H1 (cell line): ENCODE data around the gene ELMO1. TPM values are rescaled to one million over a fixed set of nuclear protein-coding genes. Genes with fewer than 3 reads are reported as not detected.

Experiments used
- CTCF ChIA-PET: fragments of 300-600 bp; sonication (Branson Sonifier 250); formaldehyde crosslinking; loops from one replicate; lab custom pipeline; 2021; ENCODE audit not compliant: partially characterized antibody; lab: Charles Lee
- POLR2A ChIA-PET: fragments of 300-600 bp; sonication (Branson Sonifier 250); formaldehyde crosslinking; loops from one replicate; lab custom pipeline; 2021; ENCODE audit warnings: inconsistent platforms; ENCODE audit not compliant: partially characterized antibody; lab: Charles Lee
- DNase-seq, 2 experiments: peaks; one replicate each; pipeline versions ENCODE4 v3.0.0 to v3.0.0-alpha.2; 2010 to 2022; ENCODE audit warnings: low spot score in 2 of 2, low read depth in 1 of 2, mixed read lengths in 1 of 2
- FAIRE-seq: peaks from 2 replicates; lab custom pipeline; 2011; peaks lifted over from hg19 to GRCh38; lab: Jason Lieb, UNC
- H2AFZ ChIP-seq: 2 replicates; pipeline ENCODE4 v1.8.1; 2012; ENCODE audit warnings: low read length, inconsistent platforms
- H2AK5ac ChIP-seq: 2 replicates; pipeline ENCODE4 v1.6.1; 2013; ENCODE audit warnings: low read depth, low read length
- H2BK120ac ChIP-seq: replicated peaks from 2 replicates; pipeline ENCODE3; 2013; ENCODE audit warnings: low read depth, low read length, inconsistent platforms
- H2BK12ac ChIP-seq: 2 replicates; pipeline ENCODE4 v1.6.1; 2013; ENCODE audit warnings: low read depth, low read length
- H2BK15ac ChIP-seq: 2 replicates; pipeline ENCODE4 v1.6.1; 2013; ENCODE audit warnings: low read length
- H2BK20ac ChIP-seq: 2 replicates; pipeline ENCODE4 v1.6.1; 2013; ENCODE audit warnings: low read length
- H2BK5ac ChIP-seq: 2 replicates; pipeline ENCODE4 v1.6.1; 2013; ENCODE audit warnings: low read depth, low read length
- H3K14ac ChIP-seq: 2 replicates; pipeline ENCODE4 v1.6.1; 2013; ENCODE audit warnings: inconsistent platforms; ENCODE audit not compliant: insufficient read length
- H3K18ac ChIP-seq: 2 replicates; pipeline ENCODE4 v1.6.1; 2013; ENCODE audit warnings: low read length; ENCODE audit errors: extremely low read depth
- H3K23ac ChIP-seq: 2 replicates; pipeline ENCODE4 v1.6.1; 2013; ENCODE audit warnings: inconsistent platforms; ENCODE audit not compliant: insufficient read length
- H3K23me2 ChIP-seq: 2 replicates; pipeline ENCODE4 v1.6.1; 2013; ENCODE audit warnings: low read depth, low read length
- H3K27ac ChIP-seq: 2 replicates; pipeline ENCODE4 v1.6.1; 2011; ENCODE audit warnings: low read depth, low read length, inconsistent platforms
- H3K27me3 ChIP-seq, 4 experiments: replicated peaks in 1 of 4; 1 replicate in 1 of 4; 2 replicates in 3 of 4; pipeline versions ENCODE4 v1.6.1 to v1.8.1; 2011 to 2013; ENCODE audit warnings: low read length in 3 of 4, mild to moderate bottlenecking in 3 of 4, inconsistent platforms in 2 of 4, mixed read lengths in 2 of 4, moderate library complexity in 1 of 4; ENCODE audit not compliant: control insufficient read depth in 3 of 4, insufficient read depth in 3 of 4; ENCODE audit errors: extremely low read depth in 1 of 4
- H3K36me3 ChIP-seq, 4 experiments: 2 replicates each; pipeline versions ENCODE4 v1.6.1 to v1.8.1; 2011 to 2013; ENCODE audit warnings: mild to moderate bottlenecking in 4 of 4, low read length in 3 of 4, moderate library complexity in 2 of 4, control low read depth in 1 of 4, inconsistent platforms in 1 of 4; ENCODE audit not compliant: insufficient read depth in 4 of 4, control insufficient read depth in 2 of 4
- H3K4ac ChIP-seq: replicated peaks from 2 replicates; pipeline ENCODE3; 2013; ENCODE audit warnings: low read length, low read depth, mixed read lengths, inconsistent platforms; ENCODE audit not compliant: insufficient read length
- H3K4me1 ChIP-seq, 4 experiments: replicated peaks in 1 of 4; 1 replicate in 1 of 4; 2 replicates in 3 of 4; pipeline versions ENCODE4 v1.6.1 to v1.8.1; 2011 to 2013; ENCODE audit warnings: low read length in 3 of 4, inconsistent platforms in 2 of 4, mixed read lengths in 1 of 4; ENCODE audit not compliant: insufficient read depth in 4 of 4, control insufficient read depth in 3 of 4
- H3K4me2 ChIP-seq, 2 experiments: 2 replicates each; pipeline versions ENCODE4 v1.6.1 to v1.8.1; 2011 to 2013; ENCODE audit warnings: low read depth in 2 of 2, low read length in 2 of 2, control low read depth in 1 of 2, inconsistent platforms in 1 of 2, mild to moderate bottlenecking in 1 of 2; ENCODE audit not compliant: insufficient read depth in 1 of 2
- H3K4me3 ChIP-seq, 4 experiments: fragments of 200-600, 300-600 bp in 1 of 4; sonication (generic), shearing (Covaris generic), sonication (Bioruptor Twin) in 1 of 4; 2 replicates each; pipeline versions ENCODE4 v1.5.1 to v1.8.1; 2011 to 2016; ENCODE audit warnings: low read length in 4 of 4, low read depth in 3 of 4, control low read depth in 2 of 4, inconsistent platforms in 2 of 4, mild to moderate bottlenecking in 2 of 4, mixed read lengths in 1 of 4, moderate library complexity in 1 of 4; ENCODE audit not compliant: insufficient read depth in 2 of 4; ENCODE audit errors: extremely low read depth in 1 of 4
- H3K56ac ChIP-seq: replicated peaks from 2 replicates; pipeline ENCODE3; 2013; ENCODE audit warnings: low read depth, mild to moderate bottlenecking, mixed read lengths, low read length, inconsistent platforms; ENCODE audit not compliant: insufficient read length
- H3K79me1 ChIP-seq: 2 replicates; pipeline ENCODE4 v1.6.1; 2013; ENCODE audit warnings: low read depth, low read length, control low read depth
- H3K79me2 ChIP-seq, 2 experiments: 2 replicates each; pipeline versions ENCODE4 v1.6.1 to v1.8.1; 2012 to 2013; ENCODE audit warnings: low read length in 2 of 2, mild to moderate bottlenecking in 2 of 2, inconsistent platforms in 1 of 2; ENCODE audit not compliant: insufficient read depth in 2 of 2, control insufficient read depth in 1 of 2
- H3K9ac ChIP-seq, 4 experiments: replicated peaks in 1 of 4; 1 replicate in 1 of 4; 2 replicates in 3 of 4; pipeline versions ENCODE4 v1.6.1 to v1.8.1; 2011 to 2013; ENCODE audit warnings: low read depth in 3 of 4, low read length in 3 of 4, control low read depth in 2 of 4, mild to moderate bottlenecking in 2 of 4, moderate library complexity in 2 of 4, inconsistent platforms in 1 of 4; ENCODE audit errors: extremely low read depth in 1 of 4
- H3K9me3 ChIP-seq, 2 experiments: 2 replicates each; pipeline versions ENCODE4 v1.6.1 to v1.8.1; 2012 to 2013; ENCODE audit warnings: mild to moderate bottlenecking in 2 of 2, moderate library complexity in 2 of 2, control low read depth in 1 of 2, inconsistent platforms in 1 of 2, low read depth in 1 of 2, low read length in 1 of 2, mixed read lengths in 1 of 2; ENCODE audit not compliant: insufficient read depth in 2 of 2
- H4K20me1 ChIP-seq, 2 experiments: replicated peaks in 1 of 2; 2 replicates each; pipeline versions ENCODE3 to v1.8.1; 2011 to 2013; ENCODE audit warnings: inconsistent platforms in 2 of 2, low read length in 2 of 2, mild to moderate bottlenecking in 1 of 2; ENCODE audit not compliant: insufficient read depth in 2 of 2, control insufficient read depth in 1 of 2
- H4K5ac ChIP-seq: 2 replicates; pipeline ENCODE4 v1.6.1; 2013; ENCODE audit warnings: low read length, low read depth, mixed read lengths, inconsistent platforms; ENCODE audit not compliant: insufficient read length
- H4K8ac ChIP-seq: 2 replicates; pipeline ENCODE4 v1.8.0; 2013; ENCODE audit warnings: mild to moderate bottlenecking, moderate library complexity, low read length, inconsistent platforms; ENCODE audit not compliant: insufficient read depth; ENCODE audit errors: extremely low read depth
- H4K91ac ChIP-seq: replicated peaks from 2 replicates; pipeline ENCODE3; 2013; ENCODE audit warnings: low read length, mixed read lengths, inconsistent platforms; ENCODE audit not compliant: insufficient read length
- BACH1 ChIP-seq: IDR thresholded peaks from 2 replicates; pipeline ENCODE4 v1.6.1; 2012; ENCODE audit warnings: low read length, improper control_type of control experiment
- EP300 ChIP-seq, 2 experiments: IDR thresholded peaks; 1 replicate in 1 of 2; 2 replicates in 1 of 2; pipeline ENCODE4 v1.6.1; 2011 to 2012; ENCODE audit warnings: low read depth in 2 of 2, low read length in 2 of 2, mild to moderate bottlenecking in 2 of 2, borderline replicate concordance in 1 of 2, inconsistent platforms in 1 of 2, moderate library complexity in 1 of 2
- RFX5 ChIP-seq: IDR thresholded peaks from 2 replicates; pipeline ENCODE4 v1.6.1; 2011; ENCODE audit warnings: low read depth, low read length, improper control_type of control experiment, borderline replicate concordance
- RNF2 ChIP-seq: fragments of 200-900, 300-1000 bp; sonication (generic); IDR thresholded peaks from 2 replicates; pipeline ENCODE4 v1.7.1; 2016; ENCODE audit warnings: borderline replicate concordance, low read depth, mild to moderate bottlenecking, antibody characterized with exemption, low read length; ENCODE audit not compliant: poor library complexity, severe bottlenecking; ENCODE audit errors: missing control alignments
- SIN3A ChIP-seq, 2 experiments: IDR thresholded peaks in 1 of 2; conservative IDR thresholded peaks in 1 of 2; 2 replicates each; pipeline ENCODE4 v1.6.1; 2011 to 2012; ENCODE audit warnings: low read length in 2 of 2, improper control_type of control experiment in 1 of 2, low read depth in 1 of 2, mild to moderate bottlenecking in 1 of 2
- SIX5 ChIP-seq: IDR thresholded peaks from 2 replicates; pipeline ENCODE4 v1.6.1; 2011; ENCODE audit warnings: mild to moderate bottlenecking, low read depth, low read length
- SUZ12 ChIP-seq: fragments of 200-600 bp; sonication (generic); IDR thresholded peaks from 2 replicates; pipeline ENCODE4 v1.6.1; 2012; ENCODE audit warnings: mild to moderate bottlenecking, inconsistent platforms, low read length, moderate library complexity, mixed read lengths
- TBP ChIP-seq: IDR thresholded peaks from 2 replicates; pipeline ENCODE4 v1.6.1; 2011; ENCODE audit warnings: low read depth, low read length, improper control_type of control experiment
- TEAD4 ChIP-seq: IDR thresholded peaks from 2 replicates; pipeline ENCODE4 v1.6.1; 2012; ENCODE audit warnings: low read depth, low read length, inconsistent platforms, mixed read lengths
- WGBS, 2 experiments: shearing (Covaris generic) in 1 of 2; methylation state at CpG; one replicate each; pipeline versions ENCODE4 v1.1.6 to v1.1.7; 2013 to 2015; ENCODE audit warnings: low lambda C conversion rate in 2 of 2, mixed read lengths in 2 of 2, inconsistent platforms in 1 of 2, low coverage in 1 of 2, missing lambda C conversion rate in 1 of 2; ENCODE audit not compliant: insufficient replicate concordance in 2 of 2, insufficient coverage in 1 of 2, insufficient read length in 1 of 2; ENCODE audit errors: extremely low coverage in 1 of 2, missing lambda C conversion rate in 1 of 2; 5-methylcytosine and 5-hydroxymethylcytosine counted together
- polyA plus RNA-seq, 7 experiments: library from polyadenylated mRNA; depleted of rRNA in 3 of 7; stranded (reverse) in 5 of 7; unstranded in 2 of 7; fragments of >200 nt in 5 of 7; fragments of 200-250 nt in 2 of 7; gene quantifications; 1 replicate in 5 of 7; 2 replicates in 1 of 7; 4 replicates in 1 of 7; pipeline versions ENCODE4 v1.2.1 to v1.2.3, GENCODE V29; 2011 to 2013; ENCODE audit warnings: missing spikeins in 2 of 7, mixed read lengths in 2 of 7
- total RNA-seq: library from RNA; stranded (reverse); fragmentation: NEBNext Ultra II Directional; extraction: Animal tissue kit (Norgen Biotek cat#: 25700); gene quantifications from 2 replicates; pipeline ENCODE4 v1.2.1, GENCODE V29; 2021

ELMO1 gene
- total and polyA plus RNA-seq, 2 of the 8 experiments (the other 6 are each of a cell fraction or from before 2014, with no cell fraction given), result 18.4 to 21.0 TPM

DNA sequence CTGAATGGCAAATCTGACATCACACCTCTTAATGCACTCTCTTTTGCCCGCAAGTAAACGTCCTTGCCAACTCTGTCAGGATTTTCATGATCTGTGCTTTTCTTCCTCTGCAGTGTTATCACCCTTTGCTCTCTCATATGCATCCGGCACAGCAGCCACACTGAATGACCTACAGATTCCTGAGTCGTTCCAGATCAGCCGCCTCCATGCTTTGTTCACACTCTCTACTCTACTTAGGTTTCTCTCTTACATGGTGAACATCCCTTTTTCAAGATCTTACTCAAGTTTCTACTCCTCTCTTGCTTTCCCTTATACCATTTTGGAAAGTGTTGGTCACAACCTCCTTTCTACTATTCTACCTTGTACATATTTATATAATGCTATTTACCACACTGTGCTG lies 596.6 kb downstream of the ELMO1 start:
- H2BK20ac ChIP-seq, result no peak overlapping the region
- H2BK120ac ChIP-seq, result no peak overlapping the region
- H4K20me1 ChIP-seq, result no peaks in the 10 kb centered on the region
- WGBS, 2 experiments, result 82% methylated on average over 5 of the region's 5 CpGs; no CpG with 5 or more reads in 1 of the 2 experiments
- CTCF ChIA-PET, result no interaction called here
- no peak overlapping the region for H3K4me2 ChIP-seq
- no peak overlapping the region for H2AFZ ChIP-seq
- no peaks in the 10 kb centered on the region; a peak in 2 of 4 replicates for H3K9me3 ChIP-seq
- H4K5ac ChIP-seq, result no peak overlapping the region
- no peak overlapping the region for H4K8ac ChIP-seq
- H3K14ac ChIP-seq, result no peak overlapping the region
- H3K4ac ChIP-seq, result no peak overlapping the region
- H3K56ac ChIP-seq, result no peak overlapping the region
- no peak overlapping the region for H4K91ac ChIP-seq
- no peak overlapping the region for H2AK5ac ChIP-seq
- no peaks in the 10 kb centered on the region for H3K23me2 ChIP-seq
- DNase-seq, result no peak
- no peaks in the 10 kb centered on the region for H3K79me2 ChIP-seq
- H2BK12ac ChIP-seq, result no peak overlapping the region
- H3K4me1 ChIP-seq, result no peaks in the 10 kb centered on the region
- no peak for FAIRE-seq
- no peak overlapping the region for H2BK5ac ChIP-seq
- H3K9ac ChIP-seq, result no peak overlapping the region
- H2BK15ac ChIP-seq, result no peak overlapping the region
- no peak overlapping the region for H3K23ac ChIP-seq
- POLR2A ChIA-PET, result no interaction called here
- no peak overlapping the region for H3K18ac ChIP-seq
- no peak overlapping the region for H3K4me3 ChIP-seq
- no peak overlapping the region for H3K27ac ChIP-seq
- no peaks in the 10 kb centered on the region for H3K27me3 ChIP-seq
- H3K79me1 ChIP-seq, result no peaks in the 10 kb centered on the region
- no peaks in the 10 kb centered on the region; a peak in 1 of 8 replicates for H3K36me3 ChIP-seq
- TF ChIP-seq EP300 (IDR thresholded peaks at IDR 0.05; ENCODE audit: borderline replicate concordance in 1 of 2, low read depth in 2 of 2, low read length in 2 of 2), result no peak
- no peak for TF ChIP-seq TBP
- no peak for TF ChIP-seq RFX5
- TF ChIP-seq SIN3A (conservative IDR thresholded peaks at IDR 0.05 in 1 of 2, IDR thresholded peaks at IDR 0.05 in 1 of 2; ENCODE audit: low read depth in 1 of 2, low read length in 2 of 2), result no peak
- no peak for TF ChIP-seq BACH1
- no peak for TF ChIP-seq SIX5
- TF ChIP-seq RNF2, result no peak
- TF ChIP-seq TEAD4, result no peak
- no peak for TF ChIP-seq SUZ12
